Measurements from ENCODE around the gene CIB4. TPM values are rescaled to one million over a fixed set of nuclear protein-coding genes. Genes with fewer than 3 reads are reported as not detected.

The CIB4 gene
- total RNA-seq, 1 donor from 2014 or later = not detected

- Mint-ChIP-seq H3K4me3 (no peak overlapping the region), H3K27ac (ENCODE audit: unreplicated experiment) (no peak overlapping the region), H3K9me3 (peaks cover 3% of the 10 kb centered on the region), H3K4me1 (peaks cover 9% of the 10 kb centered on the region), H3K36me3 (ENCODE audit: low read depth) (no peaks in the 10 kb centered on the region), H3K27me3 (ENCODE audit: low read depth) (peaks cover 4% of the 10 kb centered on the region)
- no peak for DNase-seq (ENCODE audit: low read depth, low spot score)
- no peak for TF ChIP-seq CTCF (conservative IDR thresholded peaks at IDR 0.05)
Observed at GRCh38 chr2:26552641-26553374, 88.4 kb downstream of the CIB4 start.

- Mint-ChIP-seq H3K27ac (ENCODE audit: unreplicated experiment) (no peak overlapping the region), H3K27me3 (ENCODE audit: low read depth) (no peaks in the 10 kb centered on the region), H3K4me3 (no peak overlapping the region), H3K36me3 (ENCODE audit: low read depth) (no peaks in the 10 kb centered on the region), H3K4me1 (peaks cover 9% of the 10 kb centered on the region), H3K9me3 (peaks cover 3% of the 10 kb centered on the region)
- DNase-seq (ENCODE audit: low read depth, low spot score) = no peak
- TF ChIP-seq CTCF (conservative IDR thresholded peaks at IDR 0.05) = no peak
Observed at GRCh38 chr2:26550276-26551015, 90.7 kb downstream of the CIB4 start.

- no peak for DNase-seq (ENCODE audit: low read depth, low spot score)
- Mint-ChIP-seq H3K4me1 (peaks cover 10% of the 10 kb centered on the region), H3K4me3 (no peak overlapping the region), H3K27ac (ENCODE audit: unreplicated experiment) (peak overlapping the region; percentile 32), H3K36me3 (ENCODE audit: low read depth) (no peaks in the 10 kb centered on the region), H3K9me3 (no peaks in the 10 kb centered on the region), H3K27me3 (ENCODE audit: low read depth) (no peaks in the 10 kb centered on the region)
- TF ChIP-seq CTCF (conservative IDR thresholded peaks at IDR 0.05) = no peak
Observed at GRCh38 chr2:26542676-26543505, 98.3 kb downstream of the CIB4 start.

- DNase-seq (ENCODE audit: low read depth, low spot score) = no peak
- no peak overlapping the region for H3K27ac Mint-ChIP-seq (ENCODE audit: unreplicated experiment)
Observed at GRCh38 chr2:26542194-26542455, 99.0 kb downstream of the CIB4 start.

More at GRCh38 chr2:26542194-26542455, 99.0 kb downstream of the CIB4 start:
- Mint-ChIP-seq H3K4me3 (no peak overlapping the region), H3K27me3 (ENCODE audit: low read depth) (no peaks in the 10 kb centered on the region), H3K4me1 (peaks cover 10% of the 10 kb centered on the region), H3K36me3 (ENCODE audit: low read depth) (no peaks in the 10 kb centered on the region), H3K9me3 (no peaks in the 10 kb centered on the region)
- no peak for TF ChIP-seq CTCF (conservative IDR thresholded peaks at IDR 0.05)

All from neural crest cell (in vitro differentiated cells).